ENCODE measurements around the gene ESYT2. TPM values are rescaled to one million over a fixed set of nuclear protein-coding genes. Genes with fewer than 3 reads are reported as not detected.
"Not testable (repeated sequence)": the region's sequence is repeated elsewhere in the genome, so short reads cannot be mapped to it uniquely, and the experiment has no call there.

ESYT2 gene, protein sequence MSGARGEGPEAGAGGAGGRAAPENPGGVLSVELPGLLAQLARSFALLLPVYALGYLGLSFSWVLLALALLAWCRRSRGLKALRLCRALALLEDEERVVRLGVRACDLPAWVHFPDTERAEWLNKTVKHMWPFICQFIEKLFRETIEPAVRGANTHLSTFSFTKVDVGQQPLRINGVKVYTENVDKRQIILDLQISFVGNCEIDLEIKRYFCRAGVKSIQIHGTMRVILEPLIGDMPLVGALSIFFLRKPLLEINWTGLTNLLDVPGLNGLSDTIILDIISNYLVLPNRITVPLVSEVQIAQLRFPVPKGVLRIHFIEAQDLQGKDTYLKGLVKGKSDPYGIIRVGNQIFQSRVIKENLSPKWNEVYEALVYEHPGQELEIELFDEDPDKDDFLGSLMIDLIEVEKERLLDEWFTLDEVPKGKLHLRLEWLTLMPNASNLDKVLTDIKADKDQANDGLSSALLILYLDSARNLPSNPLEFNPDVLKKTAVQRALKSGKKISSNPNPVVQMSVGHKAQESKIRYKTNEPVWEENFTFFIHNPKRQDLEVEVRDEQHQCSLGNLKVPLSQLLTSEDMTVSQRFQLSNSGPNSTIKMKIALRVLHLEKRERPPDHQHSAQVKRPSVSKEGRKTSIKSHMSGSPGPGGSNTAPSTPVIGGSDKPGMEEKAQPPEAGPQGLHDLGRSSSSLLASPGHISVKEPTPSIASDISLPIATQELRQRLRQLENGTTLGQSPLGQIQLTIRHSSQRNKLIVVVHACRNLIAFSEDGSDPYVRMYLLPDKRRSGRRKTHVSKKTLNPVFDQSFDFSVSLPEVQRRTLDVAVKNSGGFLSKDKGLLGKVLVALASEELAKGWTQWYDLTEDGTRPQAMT
- 100 to 1,000 TPM; 146 to 172 TPM for total RNA-seq
- 10 to 100 TPM; 30.6 to 69.1 TPM for polyA plus RNA-seq
- long read RNA-seq, donor 1, full-length matches to known transcripts = 1 of 56 reads
- long read RNA-seq, donor 1, partial matches to known transcripts = 10 of 56 reads
- long read RNA-seq, donor 1, other reads (novel, unspliced or antisense) = 45 of 56 reads
- long read RNA-seq, donor 2, full-length matches to known transcripts = 52 of 106 reads
- long read RNA-seq, donor 2, partial matches to known transcripts = 16 of 106 reads
- long read RNA-seq, donor 2, other reads (novel, unspliced or antisense) = 38 of 106 reads

DNA sequence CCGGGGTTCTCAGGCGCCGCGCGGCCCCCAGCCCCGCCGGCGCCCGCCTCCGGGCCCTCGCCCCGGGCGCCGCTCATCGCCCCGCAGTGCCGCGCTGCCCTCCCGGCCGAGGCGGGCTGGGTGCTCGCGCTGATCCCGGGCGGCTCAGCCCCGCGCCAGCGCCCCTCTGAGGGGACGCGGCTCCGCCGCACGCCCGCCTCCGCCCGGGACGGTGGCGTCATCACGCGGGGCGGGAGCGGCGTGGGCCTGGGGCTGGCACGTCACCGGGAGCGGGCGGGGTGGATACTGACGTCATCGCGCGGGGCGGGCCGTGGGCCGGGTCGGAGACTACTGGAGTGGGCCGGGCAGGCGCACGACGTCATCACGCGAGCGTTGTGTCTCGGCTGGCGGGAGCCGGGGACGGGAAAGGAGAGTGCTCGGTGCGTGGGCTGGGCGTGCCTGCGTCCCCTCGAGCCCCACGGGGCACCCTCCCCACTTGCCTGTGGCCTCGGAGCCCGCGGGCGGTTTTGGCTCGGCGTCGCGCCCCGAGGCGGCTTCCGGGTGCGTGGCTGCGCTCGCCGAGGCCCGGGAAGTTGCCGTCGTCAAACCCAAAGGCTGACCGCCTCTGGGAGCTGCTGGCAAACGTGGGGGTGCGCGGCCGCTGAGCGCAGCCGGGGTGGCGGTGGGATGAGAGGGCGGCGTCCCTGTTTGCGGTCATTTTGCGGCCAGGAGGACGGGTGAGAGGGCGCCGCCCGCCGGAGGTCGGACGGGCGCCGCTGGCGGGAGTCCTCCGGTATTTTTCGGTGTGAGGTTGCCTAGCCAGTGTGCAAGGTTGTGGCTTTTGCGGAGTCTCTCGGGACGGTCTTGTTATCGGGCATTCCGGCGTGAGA is at the start of gene ESYT2:
TSS of gene ESYT2 (minus strand) at position 168 of the 869 bp plus-strand sequence. CDS start at position 77, 91 bp downstream.
- Histone ChIP-seq H3K36me3 (ENCODE audit: control insufficient read depth in 1 of 2, insufficient read depth in 2 of 2, low read length in 1 of 2) (no peaks in the 10 kb centered on the region), H3K27ac (ENCODE audit: low read depth in 1 of 2, low read length in 2 of 2) (peak within 1 kb of the TSS; percentile 93 to 98), H3K4me3 (ENCODE audit: low read length in 2 of 2) (peak within 1 kb of the TSS; percentile 94 to 97), H3K9me3 (ENCODE audit: control insufficient read depth, low read length) (no peaks in the 10 kb centered on the region), H3K27me3 (ENCODE audit: control insufficient read depth in 1 of 2, insufficient read depth in 2 of 2, low read length in 1 of 2) (no peaks in the 10 kb centered on the region), H3K4me1 (ENCODE audit: control insufficient read depth in 1 of 2, insufficient read depth in 2 of 2, low read length in 2 of 2) (no peaks in the 10 kb centered on the region)
- ATAC-seq (ENCODE audit: low FRiP score) (peak; percentile 96), DNase-seq (peak; percentile 99 to 100)
- 0 to 1% methylated on average over 75 to 120 of the region's 120 CpGs for WGBS, 2 donors
- intact Hi-C loops (cut with DNase I) = loop anchor here (1.0 to 5.0 kb wide), 5 partner anchors 27 to 125 kb away; partner anchors contain the start of genes DYNC2I1 (in 1 of the 2) and NCAPG2 (in 1 of the 2)

DNA sequence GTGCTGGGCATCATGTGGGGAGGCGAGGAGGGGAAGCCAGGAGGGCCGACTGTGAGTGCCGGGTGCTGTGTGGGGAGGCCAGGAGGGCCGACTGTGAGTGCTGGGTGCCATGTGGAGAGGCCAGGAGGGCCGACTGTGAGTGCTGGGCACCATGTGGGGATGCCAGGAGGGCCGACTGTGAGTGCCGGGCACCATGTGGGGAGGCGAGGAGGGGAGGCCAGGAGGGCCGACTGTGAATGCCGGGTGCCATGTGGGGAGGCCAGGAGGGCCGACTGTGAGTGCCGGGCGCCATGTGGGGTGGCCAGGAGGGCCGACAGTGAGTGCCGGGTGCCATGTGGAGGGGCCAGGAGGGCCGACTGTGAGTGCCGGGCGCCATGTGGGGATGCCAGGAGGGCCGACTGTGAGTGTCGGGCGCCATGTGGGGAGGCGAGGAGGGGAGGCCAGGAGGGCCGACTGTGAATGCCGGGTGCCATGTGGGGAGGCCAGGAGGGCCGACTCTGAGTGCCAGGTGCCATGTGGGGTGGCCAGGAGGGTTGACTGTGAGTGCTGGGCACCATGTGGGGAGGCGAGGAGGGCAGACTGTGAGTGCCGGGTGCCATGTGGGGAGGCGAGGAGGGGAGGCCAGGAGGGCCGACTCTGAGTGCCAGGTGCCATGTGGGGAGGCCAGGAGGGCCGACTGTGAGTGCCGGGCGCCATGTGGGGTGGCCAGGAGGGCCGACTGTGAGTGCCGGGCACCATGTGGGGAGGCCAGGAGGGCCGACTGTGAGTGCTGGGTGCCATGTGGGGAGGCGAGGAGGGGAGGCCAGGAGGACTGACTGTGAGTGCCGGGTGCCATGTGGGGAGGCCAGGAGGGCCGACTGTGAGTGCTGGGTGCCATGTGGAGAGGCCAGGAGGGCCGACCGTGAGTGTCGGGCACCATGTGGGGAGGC is 49.1 kb upstream of the ESYT2 start:
- H3K4me3 ChIP-seq (ENCODE audit: low read length in 2 of 2); H3K4me1 ChIP-seq (ENCODE audit: control insufficient read depth in 1 of 2, insufficient read depth in 2 of 2, low read length in 2 of 2); H3K27ac ChIP-seq (ENCODE audit: low read depth in 1 of 2, low read length in 2 of 2); H3K9me3 ChIP-seq (ENCODE audit: control insufficient read depth, low read length); H3K27me3 ChIP-seq (ENCODE audit: control insufficient read depth in 1 of 2, insufficient read depth in 2 of 2, low read length in 1 of 2); DNase-seq; intact Hi-C loops (cut with DNase I); ATAC-seq (ENCODE audit: low FRiP score); H3K36me3 ChIP-seq (ENCODE audit: control insufficient read depth in 1 of 2, insufficient read depth in 2 of 2, low read length in 1 of 2): not testable (repeated sequence)
- 89 to 90% methylated on average over 39 to 41 of the region's 41 CpGs for WGBS, 2 donors

- DNase-seq = no peak
- H3K27me3 ChIP-seq (ENCODE audit: control insufficient read depth in 1 of 2, insufficient read depth in 2 of 2, low read length in 1 of 2) = no peaks in the 10 kb centered on the region
- H3K4me3 ChIP-seq (ENCODE audit: low read length in 2 of 2) = no peak overlapping the region
- ATAC-seq (ENCODE audit: low FRiP score) = no peak
- H3K27ac ChIP-seq (ENCODE audit: low read depth in 1 of 2, low read length in 2 of 2) = peak overlapping the region in 1 of 2 donors; percentile 73
- H3K4me1 ChIP-seq (ENCODE audit: control insufficient read depth in 1 of 2, insufficient read depth in 2 of 2, low read length in 2 of 2) = no peaks in the 10 kb centered on the region
- intact Hi-C loops (cut with DNase I) = no loop called here
- H3K9me3 ChIP-seq (ENCODE audit: control insufficient read depth, low read length) = no peaks in the 10 kb centered on the region
- peaks cover 2 to 4% of the 10 kb centered on the region in 2 donors for H3K36me3 ChIP-seq (ENCODE audit: control insufficient read depth in 1 of 2, insufficient read depth in 2 of 2, low read length in 1 of 2)
- WGBS, 2 donors = 91 to 92% methylated on average over 23 of the region's 23 CpGs
Observed at GRCh38 chr7:158876984-158877383, 47.7 kb upstream of the ESYT2 start.

DNA sequence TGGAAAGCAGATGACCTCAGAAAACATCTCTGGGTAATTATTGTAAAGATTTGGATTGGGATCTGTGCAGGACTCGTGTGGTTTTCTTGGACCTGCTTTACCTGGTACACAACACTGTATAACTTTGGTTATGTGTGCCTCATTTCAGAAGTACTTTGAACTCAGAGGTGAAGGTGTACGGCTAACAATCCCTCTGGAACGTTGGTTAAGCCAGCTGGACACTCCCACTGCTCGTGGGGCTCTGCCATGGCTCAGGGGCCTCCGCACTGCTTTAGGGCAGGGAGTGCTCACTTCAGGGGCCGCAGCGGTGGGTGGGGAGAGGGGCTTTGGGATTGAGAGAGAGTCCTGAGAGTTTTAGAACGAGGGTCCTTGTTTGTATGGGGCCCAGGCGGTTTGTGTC is 40.6 kb upstream of the ESYT2 start:
- no peaks in the 10 kb centered on the region for H3K9me3 ChIP-seq (ENCODE audit: control insufficient read depth, low read length)
- H3K27ac ChIP-seq (ENCODE audit: low read depth in 1 of 2, low read length in 2 of 2) = no peak overlapping the region
- intact Hi-C loops (cut with DNase I) = loop anchor here in 1 of 2 donors (10.0 kb wide), 1 partner anchor 85 kb away; no protein-coding TSS in a partner anchor
- no peaks in the 10 kb centered on the region for H3K4me1 ChIP-seq (ENCODE audit: control insufficient read depth in 1 of 2, insufficient read depth in 2 of 2, low read length in 2 of 2)
- H3K36me3 ChIP-seq (ENCODE audit: control insufficient read depth in 1 of 2, insufficient read depth in 2 of 2, low read length in 1 of 2) = peaks cover 0 to 3% of the 10 kb centered on the region in 2 donors
- DNase-seq (no peak), ATAC-seq (ENCODE audit: low FRiP score) (no peak)
- no peaks in the 10 kb centered on the region for H3K27me3 ChIP-seq (ENCODE audit: control insufficient read depth in 1 of 2, insufficient read depth in 2 of 2, low read length in 1 of 2)
- no peak overlapping the region for H3K4me3 ChIP-seq (ENCODE audit: low read length in 2 of 2)
- WGBS, 2 donors = 90 to 95% methylated on average over 9 of the region's 9 CpGs

DNA sequence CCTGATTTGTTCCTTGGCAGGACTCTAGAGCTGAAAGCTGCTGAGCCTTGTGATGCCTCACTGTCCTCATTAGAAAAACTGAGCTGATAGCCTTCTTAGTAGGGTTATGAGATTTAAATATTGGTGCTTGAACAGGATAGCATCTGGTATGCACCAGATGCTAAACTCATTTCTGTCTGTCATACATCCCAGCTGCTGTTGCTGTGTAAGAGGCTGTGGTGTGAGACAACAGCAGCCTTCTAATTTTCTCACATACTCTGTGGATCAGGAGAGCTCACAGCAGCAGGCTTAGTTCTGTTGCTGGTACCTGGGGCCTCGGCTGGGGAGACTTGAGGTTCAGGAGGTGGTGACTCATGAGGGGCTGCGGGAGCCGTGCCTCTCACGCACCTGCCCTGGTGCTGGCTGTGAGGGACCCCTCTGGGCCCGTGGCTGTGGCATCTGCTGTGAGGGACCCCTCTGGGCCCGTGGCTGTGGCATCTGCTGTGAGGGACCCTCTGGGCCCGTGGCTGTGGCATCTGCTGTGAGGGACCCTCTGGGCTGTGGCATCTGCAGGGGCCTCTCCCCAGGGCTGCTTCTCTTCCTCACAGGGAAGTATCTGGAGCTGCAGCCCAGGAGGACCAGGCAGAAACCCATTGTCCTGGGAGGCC is 39.6 kb upstream of the ESYT2 start:
- no peaks in the 10 kb centered on the region for H3K9me3 ChIP-seq (ENCODE audit: control insufficient read depth, low read length)
- H3K27me3 ChIP-seq (ENCODE audit: control insufficient read depth in 1 of 2, insufficient read depth in 2 of 2, low read length in 1 of 2) = no peaks in the 10 kb centered on the region
- no peak overlapping the region for H3K4me3 ChIP-seq (ENCODE audit: low read length in 2 of 2)
- ATAC-seq (ENCODE audit: low FRiP score) (no peak), DNase-seq (no peak)
- H3K36me3 ChIP-seq (ENCODE audit: control insufficient read depth in 1 of 2, insufficient read depth in 2 of 2, low read length in 1 of 2) = peaks cover 0 to 3% of the 10 kb centered on the region in 2 donors
- intact Hi-C loops (cut with DNase I) = loop anchor here in 1 of 2 donors (10.0 kb wide), 1 partner anchor 84 kb away; no protein-coding TSS in a partner anchor
- WGBS, 2 donors = 85 to 86% methylated on average over 7 of the region's 7 CpGs
- H3K4me1 ChIP-seq (ENCODE audit: control insufficient read depth in 1 of 2, insufficient read depth in 2 of 2, low read length in 2 of 2) = no peaks in the 10 kb centered on the region
- peak overlapping the region in 1 of 2 donors; percentile 30 for H3K27ac ChIP-seq (ENCODE audit: low read depth in 1 of 2, low read length in 2 of 2)

- no peaks in the 10 kb centered on the region for H3K27me3 ChIP-seq (ENCODE audit: control insufficient read depth in 1 of 2, insufficient read depth in 2 of 2, low read length in 1 of 2)
- H3K4me3 ChIP-seq (ENCODE audit: low read length in 2 of 2) = no peak overlapping the region
- no peak for DNase-seq
- intact Hi-C loops (cut with DNase I) = loop anchor here in 1 of 2 donors (10.0 kb wide), 1 partner anchor 83 kb away; no protein-coding TSS in a partner anchor
- no peaks in the 10 kb centered on the region for H3K4me1 ChIP-seq (ENCODE audit: control insufficient read depth in 1 of 2, insufficient read depth in 2 of 2, low read length in 2 of 2)
- H3K27ac ChIP-seq (ENCODE audit: low read depth in 1 of 2, low read length in 2 of 2) = no peak overlapping the region
- no peaks in the 10 kb centered on the region for H3K9me3 ChIP-seq (ENCODE audit: control insufficient read depth, low read length)
- peaks cover 0 to 3% of the 10 kb centered on the region in 2 donors for H3K36me3 ChIP-seq (ENCODE audit: control insufficient read depth in 1 of 2, insufficient read depth in 2 of 2, low read length in 1 of 2)
- WGBS, 2 donors = 97 to 98% methylated on average over 30 of the region's 30 CpGs
- no peak for ATAC-seq (ENCODE audit: low FRiP score)
Observed at GRCh38 chr7:158867214-158867984, 38.1 kb upstream of the ESYT2 start.

All from aorta (tissue), 5 donors.